K562 (cell line): ENCODE data around the gene AHCYL2. TPM values are rescaled to one million over a fixed set of nuclear protein-coding genes. Genes with fewer than 3 reads are reported as not detected.

Source experiments
- CHD2 ChIP-seq: IDR thresholded peaks from 2 replicates; pipeline ENCODE4 v1.6.1; 2011; ENCODE audit warnings: low read depth, low read length
- ETV1 ChIP-seq: fragments of 450-650 bp; conservative IDR thresholded peaks from 2 replicates; pipeline ENCODE4 v1.6.1; 2016; ENCODE audit warnings: missing genetic modification characterization, control low read depth, low read depth, missing compliant biosample characterization
- GABPB2 ChIP-seq: fragments of 250-450 bp; sonication (Bioruptor Pico); conservative IDR thresholded peaks from 2 replicates; pipeline ENCODE4 v1.5.1; 2021; ENCODE audit warnings: mild to moderate bottlenecking
- KDM5B ChIP-seq: fragments of 200-600 bp; sonication (generic); IDR thresholded peaks from 2 replicates; pipeline ENCODE4 v1.6.1; 2012; ENCODE audit warnings: low read depth, mild to moderate bottlenecking, moderate library complexity, low read length, control low read depth, inconsistent platforms; ENCODE audit not compliant: insufficient replicate concordance
- MED1 ChIP-seq: sonication (generic); formaldehyde crosslinking; IDR thresholded peaks from 2 replicates; pipeline ENCODE4 v1.8.1; 2023; ENCODE audit warnings: missing genetic modification reagents, borderline replicate concordance
- NR3C1 ChIP-seq: sonication (generic); formaldehyde crosslinking; IDR thresholded peaks from 2 replicates; pipeline ENCODE4 v1.8.1; 2022; ENCODE audit warnings: missing genetic modification reagents
- RB1 ChIP-seq: fragments of 450-650 bp; IDR thresholded peaks from 2 replicates; pipeline ENCODE4 v1.6.1; 2017; ENCODE audit warnings: low read depth, mild to moderate bottlenecking
- RFX7 ChIP-seq: fragments of 250-450 bp; sonication (Bioruptor Pico); IDR thresholded peaks from 2 replicates; pipeline ENCODE4 v1.5.1; 2021; ENCODE audit warnings: mild to moderate bottlenecking
- RUNX1 ChIP-seq: sonication (generic); IDR thresholded peaks from 2 replicates; pipeline ENCODE4 v1.6.1; 2016; ENCODE audit warnings: antibody characterized with exemption, low read depth
- ZNF408 ChIP-seq: fragments of 250-450 bp; sonication (Bioruptor Pico); IDR thresholded peaks from 2 replicates; pipeline ENCODE4 v1.4.0; 2020; ENCODE audit warnings: low read depth, mild to moderate bottlenecking, moderate library complexity
- ZNF75A ChIP-seq: fragments of 450-650 bp; formaldehyde crosslinking; IDR thresholded peaks from 2 replicates; pipeline ENCODE4 v1.4.0; 2020; ENCODE audit warnings: mild to moderate bottlenecking
- ZNF764 ChIP-seq: fragments of 250-450 bp; sonication (Bioruptor Pico); IDR thresholded peaks from 2 replicates; pipeline ENCODE4 v1.4.0; 2020; ENCODE audit warnings: low read depth, mild to moderate bottlenecking, moderate library complexity
- polyA plus RNA-seq, 8 experiments: library from polyadenylated mRNA; depleted of rRNA in 4 of 8; stranded (reverse) in 5 of 8; unstranded in 3 of 8; fragments of >200 nt; fragmentation: Nextera tagmentation in 2 of 8; fragmentation: Illumina TruSeq in 1 of 8; extraction: Ambion mirVana in 2 of 8; extraction: Trizol in 1 of 8; gene quantifications; 2 replicates each; pipeline versions ENCODE4 v1.2.1 to v1.2.3, GENCODE V29; 2011 to 2014; ENCODE audit warnings: inconsistent platforms in 1 of 8, missing spikeins in 1 of 8
- total RNA-seq, 7 experiments: library from RNA; depleted of rRNA in 6 of 7; stranded (reverse); fragments of >200 nt in 6 of 7; fragmentation: Illumina TruSeq in 2 of 7; extraction: Trizol in 2 of 7; gene quantifications; 2 replicates each; pipeline versions ENCODE4 v1.2.1 to v1.2.3, GENCODE V29; 2011 to 2021; ENCODE audit warnings: low replicate concordance in 1 of 7
- TF ChIP-seq, protein P1 (sequence below), 2 experiments: IDR thresholded peaks; 2 replicates each; pipeline ENCODE4 v1.6.1; 2012; ENCODE audit warnings: improper control_type of control experiment in 2 of 2, low read depth in 2 of 2, low read length in 2 of 2, borderline replicate concordance in 1 of 2
- TF ChIP-seq, protein P2 (sequence below): fragments of 450-650 bp; formaldehyde crosslinking; IDR thresholded peaks from 2 replicates; pipeline ENCODE4 v1.4.0; 2022; ENCODE audit warnings: mild to moderate bottlenecking, moderate library complexity
- TF ChIP-seq, protein P3 (sequence below): sonication (generic); formaldehyde crosslinking; IDR thresholded peaks from 2 replicates; pipeline ENCODE4 v1.4.0; 2020; ENCODE audit warnings: mild to moderate bottlenecking, missing genetic modification reagents
- TF ChIP-seq, protein P4 (sequence below): sonication (generic); formaldehyde crosslinking; IDR thresholded peaks from 2 replicates; pipeline ENCODE4 v1.8.0; 2022; ENCODE audit warnings: mild to moderate bottlenecking, missing genetic modification reagents
- TF ChIP-seq, protein P5 (sequence below): fragments of 250-450 bp; sonication (Bioruptor Pico); IDR thresholded peaks from 2 replicates; pipeline ENCODE4 v1.5.1; 2021; ENCODE audit warnings: mild to moderate bottlenecking

Gene AHCYL2
- total and polyA plus RNA-seq, 9 of the 15 experiments (the other 6 are each of a cell fraction or from before 2014, with no cell fraction given): 0.93 to 10.5 (median 5.2) TPM

DNA sequence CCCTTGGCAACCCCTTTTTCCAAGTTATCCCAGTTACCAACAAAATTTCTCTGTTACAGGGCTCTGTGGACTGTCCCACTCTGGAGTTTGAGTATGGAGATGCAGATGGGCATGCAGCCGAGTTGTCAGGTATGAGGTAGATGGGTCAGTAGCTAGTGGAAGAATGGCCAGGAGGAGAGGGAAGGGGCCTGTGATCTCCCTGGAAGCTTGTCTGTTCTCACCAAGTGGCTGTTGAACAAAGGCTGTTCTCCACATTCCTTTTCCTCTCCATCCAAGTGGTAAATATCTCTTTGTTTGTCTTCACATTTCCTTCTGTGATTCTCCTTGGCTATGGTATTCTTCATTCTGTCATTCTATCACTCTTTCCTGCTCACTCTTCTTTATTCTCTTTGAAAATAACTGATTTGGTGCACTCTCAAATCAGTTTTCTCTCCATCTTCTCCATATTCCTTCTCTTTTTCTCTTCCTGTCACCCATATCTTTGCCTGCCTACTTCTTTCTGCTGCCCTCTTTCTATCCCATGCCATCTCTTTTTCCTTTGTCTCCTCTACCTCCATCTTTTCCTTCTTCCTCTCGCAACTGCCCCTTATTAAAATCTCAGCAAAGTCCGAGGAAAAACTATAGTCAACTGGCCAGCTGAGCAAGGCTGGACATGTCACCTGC, 215.3 kb downstream of the AHCYL2 start (continued):
- TF ChIP-seq, protein P1, sequence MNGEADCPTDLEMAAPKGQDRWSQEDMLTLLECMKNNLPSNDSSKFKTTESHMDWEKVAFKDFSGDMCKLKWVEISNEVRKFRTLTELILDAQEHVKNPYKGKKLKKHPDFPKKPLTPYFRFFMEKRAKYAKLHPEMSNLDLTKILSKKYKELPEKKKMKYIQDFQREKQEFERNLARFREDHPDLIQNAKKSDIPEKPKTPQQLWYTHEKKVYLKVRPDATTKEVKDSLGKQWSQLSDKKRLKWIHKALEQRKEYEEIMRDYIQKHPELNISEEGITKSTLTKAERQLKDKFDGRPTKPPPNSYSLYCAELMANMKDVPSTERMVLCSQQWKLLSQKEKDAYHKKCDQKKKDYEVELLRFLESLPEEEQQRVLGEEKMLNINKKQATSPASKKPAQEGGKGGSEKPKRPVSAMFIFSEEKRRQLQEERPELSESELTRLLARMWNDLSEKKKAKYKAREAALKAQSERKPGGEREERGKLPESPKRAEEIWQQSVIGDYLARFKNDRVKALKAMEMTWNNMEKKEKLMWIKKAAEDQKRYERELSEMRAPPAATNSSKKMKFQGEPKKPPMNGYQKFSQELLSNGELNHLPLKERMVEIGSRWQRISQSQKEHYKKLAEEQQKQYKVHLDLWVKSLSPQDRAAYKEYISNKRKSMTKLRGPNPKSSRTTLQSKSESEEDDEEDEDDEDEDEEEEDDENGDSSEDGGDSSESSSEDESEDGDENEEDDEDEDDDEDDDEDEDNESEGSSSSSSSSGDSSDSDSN (IDR thresholded peaks at IDR 0.05; ENCODE audit: borderline replicate concordance in 1 of 2, low read depth in 2 of 2, low read length in 2 of 2): no peak
- no peak for TF ChIP-seq KDM5B
- TF ChIP-seq CHD2: no peak
- no peak for TF ChIP-seq RFX7 (CRISPR knock-in tag)
- TF ChIP-seq ZNF408: no peak
- no peak for TF ChIP-seq ZNF75A
- TF ChIP-seq GABPB2: no peak
- TF ChIP-seq RUNX1: no peak
- TF ChIP-seq, protein P2, sequence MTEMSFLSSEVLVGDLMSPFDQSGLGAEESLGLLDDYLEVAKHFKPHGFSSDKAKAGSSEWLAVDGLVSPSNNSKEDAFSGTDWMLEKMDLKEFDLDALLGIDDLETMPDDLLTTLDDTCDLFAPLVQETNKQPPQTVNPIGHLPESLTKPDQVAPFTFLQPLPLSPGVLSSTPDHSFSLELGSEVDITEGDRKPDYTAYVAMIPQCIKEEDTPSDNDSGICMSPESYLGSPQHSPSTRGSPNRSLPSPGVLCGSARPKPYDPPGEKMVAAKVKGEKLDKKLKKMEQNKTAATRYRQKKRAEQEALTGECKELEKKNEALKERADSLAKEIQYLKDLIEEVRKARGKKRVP (CRISPR knock-in tag): no peak
- TF ChIP-seq, protein P3, sequence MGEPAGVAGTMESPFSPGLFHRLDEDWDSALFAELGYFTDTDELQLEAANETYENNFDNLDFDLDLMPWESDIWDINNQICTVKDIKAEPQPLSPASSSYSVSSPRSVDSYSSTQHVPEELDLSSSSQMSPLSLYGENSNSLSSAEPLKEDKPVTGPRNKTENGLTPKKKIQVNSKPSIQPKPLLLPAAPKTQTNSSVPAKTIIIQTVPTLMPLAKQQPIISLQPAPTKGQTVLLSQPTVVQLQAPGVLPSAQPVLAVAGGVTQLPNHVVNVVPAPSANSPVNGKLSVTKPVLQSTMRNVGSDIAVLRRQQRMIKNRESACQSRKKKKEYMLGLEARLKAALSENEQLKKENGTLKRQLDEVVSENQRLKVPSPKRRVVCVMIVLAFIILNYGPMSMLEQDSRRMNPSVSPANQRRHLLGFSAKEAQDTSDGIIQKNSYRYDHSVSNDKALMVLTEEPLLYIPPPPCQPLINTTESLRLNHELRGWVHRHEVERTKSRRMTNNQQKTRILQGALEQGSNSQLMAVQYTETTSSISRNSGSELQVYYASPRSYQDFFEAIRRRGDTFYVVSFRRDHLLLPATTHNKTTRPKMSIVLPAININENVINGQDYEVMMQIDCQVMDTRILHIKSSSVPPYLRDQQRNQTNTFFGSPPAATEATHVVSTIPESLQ: no peak
- no peak for TF ChIP-seq ETV1
- TF ChIP-seq, protein P4, sequence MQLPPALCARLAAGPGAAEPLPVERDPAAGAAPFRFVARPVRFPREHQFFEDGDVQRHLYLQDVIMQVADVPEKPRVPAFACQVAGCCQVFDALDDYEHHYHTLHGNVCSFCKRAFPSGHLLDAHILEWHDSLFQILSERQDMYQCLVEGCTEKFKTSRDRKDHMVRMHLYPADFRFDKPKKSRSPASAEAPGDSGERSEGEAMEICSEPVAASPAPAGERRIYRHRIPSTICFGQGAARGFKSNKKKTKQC (CRISPR knock-in tag): no peak
- TF ChIP-seq RB1: no peak
- TF ChIP-seq MED1 (CRISPR knock-in tag): no peak
- TF ChIP-seq, protein P5, sequence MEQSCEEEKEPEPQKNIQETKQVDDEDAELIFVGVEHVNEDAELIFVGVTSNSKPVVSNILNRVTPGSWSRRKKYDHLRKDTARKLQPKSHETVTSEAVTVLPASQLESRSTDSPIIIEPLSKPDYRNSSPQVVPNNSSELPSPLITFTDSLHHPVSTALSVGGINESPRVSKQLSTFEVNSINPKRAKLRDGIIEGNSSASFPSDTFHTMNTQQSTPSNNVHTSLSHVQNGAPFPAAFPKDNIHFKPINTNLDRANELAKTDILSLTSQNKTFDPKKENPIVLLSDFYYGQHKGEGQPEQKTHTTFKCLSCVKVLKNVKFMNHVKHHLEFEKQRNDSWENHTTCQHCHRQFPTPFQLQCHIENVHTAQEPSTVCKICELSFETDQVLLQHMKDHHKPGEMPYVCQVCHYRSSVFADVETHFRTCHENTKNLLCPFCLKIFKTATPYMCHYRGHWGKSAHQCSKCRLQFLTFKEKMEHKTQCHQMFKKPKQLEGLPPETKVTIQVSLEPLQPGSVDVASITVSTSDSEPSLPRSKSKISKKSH (CRISPR knock-in tag): no peak
- no peak for TF ChIP-seq NR3C1 (CRISPR knock-in tag)
- TF ChIP-seq ZNF764 (CRISPR knock-in tag): no peak
